Measurements from ENCODE around the gene HOXB8.

The HOXB8 gene

DNA sequence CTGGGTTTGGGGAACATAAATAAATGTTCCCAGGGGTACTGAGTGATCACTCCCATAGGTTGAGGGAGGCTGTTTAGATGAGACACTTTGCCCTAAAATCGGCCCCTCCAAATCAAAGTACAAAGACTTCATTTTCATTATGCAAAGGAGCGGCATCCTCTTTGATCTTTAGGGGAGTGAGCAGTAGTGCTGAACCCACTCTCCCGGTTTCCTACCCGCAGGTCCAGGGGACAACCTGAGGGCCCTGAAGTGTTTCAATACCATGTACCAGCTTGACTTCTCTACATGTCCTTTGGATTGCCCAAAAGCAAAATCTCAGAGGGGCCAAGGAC, 13.9 kb downstream of the HOXB8 start:
- TF ChIP-seq, protein P1, sequence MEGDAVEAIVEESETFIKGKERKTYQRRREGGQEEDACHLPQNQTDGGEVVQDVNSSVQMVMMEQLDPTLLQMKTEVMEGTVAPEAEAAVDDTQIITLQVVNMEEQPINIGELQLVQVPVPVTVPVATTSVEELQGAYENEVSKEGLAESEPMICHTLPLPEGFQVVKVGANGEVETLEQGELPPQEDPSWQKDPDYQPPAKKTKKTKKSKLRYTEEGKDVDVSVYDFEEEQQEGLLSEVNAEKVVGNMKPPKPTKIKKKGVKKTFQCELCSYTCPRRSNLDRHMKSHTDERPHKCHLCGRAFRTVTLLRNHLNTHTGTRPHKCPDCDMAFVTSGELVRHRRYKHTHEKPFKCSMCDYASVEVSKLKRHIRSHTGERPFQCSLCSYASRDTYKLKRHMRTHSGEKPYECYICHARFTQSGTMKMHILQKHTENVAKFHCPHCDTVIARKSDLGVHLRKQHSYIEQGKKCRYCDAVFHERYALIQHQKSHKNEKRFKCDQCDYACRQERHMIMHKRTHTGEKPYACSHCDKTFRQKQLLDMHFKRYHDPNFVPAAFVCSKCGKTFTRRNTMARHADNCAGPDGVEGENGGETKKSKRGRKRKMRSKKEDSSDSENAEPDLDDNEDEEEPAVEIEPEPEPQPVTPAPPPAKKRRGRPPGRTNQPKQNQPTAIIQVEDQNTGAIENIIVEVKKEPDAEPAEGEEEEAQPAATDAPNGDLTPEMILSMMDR (IDR thresholded peaks at IDR 0.05; ENCODE audit: insufficient read depth, low read length, poor library complexity, severe bottlenecking), result no peak
- no peak for TF ChIP-seq EZH2phosphoT487 (conservative IDR thresholded peaks at IDR 0.05; ENCODE audit: low read length)
- H3K9me2 ChIP-seq (replicated peaks; ENCODE audit: insufficient read depth, low read length), result no peaks in the 10 kb centered on the region
- H3K27me3 ChIP-seq (ENCODE audit: low read length), result no peaks in the 10 kb centered on the region
- H3K4me3 ChIP-seq (ENCODE audit: insufficient read depth, low read length, poor library complexity, severe bottlenecking), result no peak overlapping the region
- H3K9ac ChIP-seq (ENCODE audit: low read length), result no peak overlapping the region
- H3K27ac ChIP-seq (ENCODE audit: low read depth, low read length), result no peak overlapping the region
- H2AFZ ChIP-seq (ENCODE audit: low read depth, low read length, severe bottlenecking), result no peak overlapping the region
- no peaks in the 10 kb centered on the region for H3K79me2 ChIP-seq (ENCODE audit: insufficient read depth, low read length)
- H3K9me3 ChIP-seq (ENCODE audit: insufficient read depth, low read length), result no peaks in the 10 kb centered on the region
- no peaks in the 10 kb centered on the region for H3F3A ChIP-seq (ENCODE audit: insufficient read depth)
- H3K36me3 ChIP-seq (ENCODE audit: low read length), result no peaks in the 10 kb centered on the region
- no peaks in the 10 kb centered on the region for H4K20me1 ChIP-seq (ENCODE audit: low read depth, low read length)
- no peak overlapping the region for H3K4me2 ChIP-seq (ENCODE audit: low read depth, low read length, poor library complexity, severe bottlenecking)

DNA sequence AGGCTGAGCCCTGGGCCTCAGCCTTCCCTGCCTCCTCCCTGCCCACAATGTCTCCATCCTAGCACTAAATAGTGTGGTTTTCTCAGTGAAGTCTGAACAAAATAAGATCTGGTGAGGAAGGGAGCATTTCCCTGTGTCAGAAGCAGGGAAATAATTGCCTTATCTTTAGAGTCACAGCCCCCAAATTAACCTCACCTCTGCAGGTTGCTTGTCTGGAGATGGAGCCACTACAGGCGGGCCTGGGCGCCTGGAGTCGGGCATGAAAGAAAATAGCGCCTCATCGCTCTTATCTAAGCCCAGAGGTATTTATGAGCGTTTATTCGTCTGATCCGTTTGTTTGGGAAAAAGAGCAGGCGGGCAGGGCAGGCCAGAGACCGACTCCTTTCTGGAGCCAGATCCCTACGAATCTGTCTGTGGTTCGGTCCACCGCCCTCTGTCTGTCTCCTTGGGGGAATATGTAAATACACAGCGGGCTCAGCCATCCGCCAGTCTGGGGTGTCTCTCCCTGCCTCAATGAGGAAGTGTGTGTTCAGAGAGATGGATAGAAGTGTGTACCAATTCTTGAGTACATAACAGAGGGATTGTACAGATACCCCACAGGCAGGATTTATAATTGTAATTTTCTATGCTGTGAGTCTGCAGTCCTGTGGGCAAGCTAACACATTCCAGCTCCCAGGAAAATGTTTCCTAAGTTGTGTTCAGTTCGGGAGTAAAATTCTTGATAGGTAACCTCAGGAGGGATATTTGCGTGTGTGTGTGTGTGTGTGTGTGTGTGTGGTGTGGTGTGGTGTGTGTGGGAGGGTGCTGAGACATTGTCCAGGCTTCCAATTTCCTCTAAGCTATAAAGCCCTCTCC, 14.6 kb downstream of the HOXB8 start:
- H3K79me2 ChIP-seq (ENCODE audit: insufficient read depth, low read length), result no peaks in the 10 kb centered on the region
- H3K9me2 ChIP-seq (replicated peaks; ENCODE audit: insufficient read depth, low read length), result no peaks in the 10 kb centered on the region
- no peaks in the 10 kb centered on the region for H3K27me3 ChIP-seq (ENCODE audit: low read length)
- H2AFZ ChIP-seq (ENCODE audit: low read depth, low read length, severe bottlenecking), result no peak overlapping the region
- TF ChIP-seq, protein P1 (IDR thresholded peaks at IDR 0.05; ENCODE audit: insufficient read depth, low read length, poor library complexity, severe bottlenecking), result no peak
- TF ChIP-seq EZH2phosphoT487 (conservative IDR thresholded peaks at IDR 0.05; ENCODE audit: low read length), result no peak
- no peak overlapping the region for H3K4me2 ChIP-seq (ENCODE audit: low read depth, low read length, poor library complexity, severe bottlenecking)
- H3F3A ChIP-seq (ENCODE audit: insufficient read depth), result no peaks in the 10 kb centered on the region
- H4K20me1 ChIP-seq (ENCODE audit: low read depth, low read length), result no peaks in the 10 kb centered on the region
- no peak overlapping the region for H3K9ac ChIP-seq (ENCODE audit: low read length)
- H3K4me3 ChIP-seq (ENCODE audit: insufficient read depth, low read length, poor library complexity, severe bottlenecking), result no peak overlapping the region
- no peak overlapping the region for H3K27ac ChIP-seq (ENCODE audit: low read depth, low read length)
- no peaks in the 10 kb centered on the region for H3K9me3 ChIP-seq (ENCODE audit: insufficient read depth, low read length)
- H3K36me3 ChIP-seq (ENCODE audit: low read length), result no peaks in the 10 kb centered on the region

DNA sequence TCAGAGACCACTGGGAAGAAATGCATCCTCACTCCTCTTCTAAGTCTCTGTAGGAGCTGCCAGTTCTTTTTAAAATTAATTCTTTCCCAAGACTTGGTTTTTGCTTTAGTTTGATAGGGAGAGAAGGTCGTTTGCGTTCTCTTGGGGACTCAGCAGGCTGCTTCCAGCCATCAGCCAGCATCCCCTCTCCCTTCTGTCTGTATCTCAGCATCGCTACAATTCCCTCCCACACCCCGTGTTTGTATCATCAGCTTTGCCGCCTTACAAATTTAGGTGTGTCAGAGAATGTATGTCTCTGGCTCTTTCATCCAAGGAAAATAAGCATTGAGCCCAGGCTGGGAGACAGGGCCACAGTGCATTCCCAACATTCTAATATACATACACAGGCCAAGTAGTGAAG, 15.7 kb downstream of the HOXB8 start:
- Histone ChIP-seq H3K27ac (ENCODE audit: low read depth, low read length) (no peak overlapping the region), H3F3A (ENCODE audit: insufficient read depth) (no peaks in the 10 kb centered on the region), H3K9ac (ENCODE audit: low read length) (no peak overlapping the region), H3K36me3 (ENCODE audit: low read length) (no peaks in the 10 kb centered on the region), H3K79me2 (ENCODE audit: insufficient read depth, low read length) (no peaks in the 10 kb centered on the region), H3K4me2 (ENCODE audit: low read depth, low read length, poor library complexity, severe bottlenecking) (no peak overlapping the region), H3K9me3 (ENCODE audit: insufficient read depth, low read length) (no peaks in the 10 kb centered on the region), H4K20me1 (ENCODE audit: low read depth, low read length) (no peaks in the 10 kb centered on the region), H3K9me2 (replicated peaks; ENCODE audit: insufficient read depth, low read length) (no peaks in the 10 kb centered on the region), H3K4me3 (ENCODE audit: insufficient read depth, low read length, poor library complexity, severe bottlenecking) (no peak overlapping the region), H3K27me3 (ENCODE audit: low read length) (no peaks in the 10 kb centered on the region), H2AFZ (ENCODE audit: low read depth, low read length, severe bottlenecking) (no peak overlapping the region)
- TF ChIP-seq, protein P1 (IDR thresholded peaks at IDR 0.05; ENCODE audit: insufficient read depth, low read length, poor library complexity, severe bottlenecking), result no peak
- TF ChIP-seq EZH2phosphoT487 (conservative IDR thresholded peaks at IDR 0.05; ENCODE audit: low read length), result no peak

Measured in SU-DHL-6 (cell line).